ENCODE data around the gene UNC119. TPM values are rescaled to one million over a fixed set of nuclear protein-coding genes. Genes with fewer than 3 reads are reported as not detected.

Gene UNC119
- total RNA-seq, 4 donors from 2014 or later, result 17.5 to 28.7 (median 20.3) TPM

DNA sequence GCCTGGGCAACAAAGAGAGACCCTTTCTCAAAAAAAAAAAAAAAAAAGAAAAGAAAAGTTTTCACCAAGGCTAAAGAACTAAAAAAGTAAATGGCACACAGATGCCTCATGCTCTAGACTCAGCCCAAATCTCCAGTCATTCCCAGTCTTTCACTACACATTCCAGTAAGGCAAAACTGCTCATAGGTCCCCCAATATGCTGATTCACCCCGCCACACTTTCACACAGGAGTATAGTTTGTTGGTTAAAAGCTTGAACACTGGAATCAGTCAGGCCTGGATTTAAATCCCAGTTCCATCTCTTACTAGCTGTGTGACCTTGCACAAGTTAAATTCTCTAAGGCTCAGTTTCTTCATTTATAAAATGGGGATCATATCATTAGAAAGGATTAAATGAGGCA is 17.0 kb upstream of the UNC119 start:
- H3K27me3 ChIP-seq, result no peaks in the 10 kb centered on the region
- peaks cover 0 to 18% of the 10 kb centered on the region in 2 donors for H3K36me3 ChIP-seq
- H3K9me3 ChIP-seq, result no peaks in the 10 kb centered on the region
- H3K27ac ChIP-seq, result no peak overlapping the region
- TF ChIP-seq EP300 (IDR thresholded peaks at IDR 0.05) (no peak), POLR2AphosphoS5 (IDR thresholded peaks at IDR 0.05) (no peak), POLR2A (IDR thresholded peaks at IDR 0.05) (no peak)
- TF ChIP-seq, protein P1, sequence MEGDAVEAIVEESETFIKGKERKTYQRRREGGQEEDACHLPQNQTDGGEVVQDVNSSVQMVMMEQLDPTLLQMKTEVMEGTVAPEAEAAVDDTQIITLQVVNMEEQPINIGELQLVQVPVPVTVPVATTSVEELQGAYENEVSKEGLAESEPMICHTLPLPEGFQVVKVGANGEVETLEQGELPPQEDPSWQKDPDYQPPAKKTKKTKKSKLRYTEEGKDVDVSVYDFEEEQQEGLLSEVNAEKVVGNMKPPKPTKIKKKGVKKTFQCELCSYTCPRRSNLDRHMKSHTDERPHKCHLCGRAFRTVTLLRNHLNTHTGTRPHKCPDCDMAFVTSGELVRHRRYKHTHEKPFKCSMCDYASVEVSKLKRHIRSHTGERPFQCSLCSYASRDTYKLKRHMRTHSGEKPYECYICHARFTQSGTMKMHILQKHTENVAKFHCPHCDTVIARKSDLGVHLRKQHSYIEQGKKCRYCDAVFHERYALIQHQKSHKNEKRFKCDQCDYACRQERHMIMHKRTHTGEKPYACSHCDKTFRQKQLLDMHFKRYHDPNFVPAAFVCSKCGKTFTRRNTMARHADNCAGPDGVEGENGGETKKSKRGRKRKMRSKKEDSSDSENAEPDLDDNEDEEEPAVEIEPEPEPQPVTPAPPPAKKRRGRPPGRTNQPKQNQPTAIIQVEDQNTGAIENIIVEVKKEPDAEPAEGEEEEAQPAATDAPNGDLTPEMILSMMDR (IDR thresholded peaks at IDR 0.05), result no peak
- ATAC-seq, result no peak
- peaks cover 0 to 40% (median 9%) of the 10 kb centered on the region in 3 donors for H3K4me1 ChIP-seq
- H3K4me3 ChIP-seq, result no peak overlapping the region
- WGBS, 2 donors (ENCODE audit: low coverage in 1 of 2), result 100% methylated on average over 1 of the region's 1 CpG

- no peak overlapping the region for H3K4me3 ChIP-seq
- H3K9me3 ChIP-seq, result no peaks in the 10 kb centered on the region
- no peak for TF ChIP-seq POLR2A (IDR thresholded peaks at IDR 0.05)
- no peak for TF ChIP-seq EP300 (IDR thresholded peaks at IDR 0.05)
- no peak for TF ChIP-seq POLR2AphosphoS5 (IDR thresholded peaks at IDR 0.05)
- TF ChIP-seq, protein P1 (IDR thresholded peaks at IDR 0.05), result no peak
- WGBS, 2 donors (ENCODE audit: low coverage in 1 of 2), result 84 to 87% methylated on average over 3 of the region's 3 CpGs
- no peak overlapping the region for H3K27ac ChIP-seq
- H3K27me3 ChIP-seq, result no peaks in the 10 kb centered on the region
- peaks cover 0 to 44% (median 9%) of the 10 kb centered on the region in 3 donors for H3K4me1 ChIP-seq
- no peak for ATAC-seq
- peaks cover 0 to 32% of the 10 kb centered on the region in 2 donors for H3K36me3 ChIP-seq
These were observed 15.2 kb upstream of the UNC119 start for GRCh38 chr17:28567604-28568003.

DNA sequence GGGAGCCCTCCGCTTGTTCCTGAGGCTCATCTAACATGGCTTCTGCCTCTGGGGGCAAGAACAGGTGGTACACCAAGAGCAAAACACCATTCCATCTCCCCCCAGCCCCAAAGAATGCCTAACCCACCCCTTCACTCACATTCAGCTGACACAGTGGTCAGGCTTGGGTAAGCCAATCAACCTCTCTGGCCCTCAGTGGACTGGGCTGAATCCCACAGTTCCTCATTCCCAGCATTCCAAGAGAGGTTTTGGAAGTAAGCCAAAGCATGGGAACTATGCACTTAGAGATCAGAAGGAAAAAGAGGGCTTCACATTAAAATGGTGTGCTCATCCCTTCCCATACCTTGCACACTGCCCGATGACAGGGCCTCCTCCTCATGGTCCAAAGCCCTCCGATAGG is 11.1 kb upstream of the UNC119 start:
- Histone ChIP-seq H3K9me3 (no peaks in the 10 kb centered on the region), H3K4me1 (peaks cover 0 to 15% (median 0%) of the 10 kb centered on the region in 3 donors), H3K27me3 (no peaks in the 10 kb centered on the region), H3K4me3 (no peak overlapping the region), H3K36me3 (peaks cover 0 to 73% of the 10 kb centered on the region in 2 donors), H3K27ac (no peak overlapping the region)
- WGBS, 2 donors (ENCODE audit: low coverage in 1 of 2), result 83 to 95% methylated on average over 2 to 3 of the region's 3 CpGs
- TF ChIP-seq, protein P1 (IDR thresholded peaks at IDR 0.05), result no peak
- TF ChIP-seq EP300 (IDR thresholded peaks at IDR 0.05), result no peak
- no peak for ATAC-seq

- ATAC-seq, result no peak
- H3K36me3 ChIP-seq, result peaks cover 0 to 70% of the 10 kb centered on the region in 2 donors
- peaks cover 0 to 31% (median 13%) of the 10 kb centered on the region in 3 donors for H3K4me1 ChIP-seq
- H3K27ac ChIP-seq, result no peak overlapping the region
- H3K9me3 ChIP-seq, result no peaks in the 10 kb centered on the region
- 91 to 96% methylated on average over 1 to 3 of the region's 3 CpGs for WGBS, 2 donors (ENCODE audit: low coverage in 1 of 2)
- no peaks in the 10 kb centered on the region for H3K27me3 ChIP-seq
- H3K4me3 ChIP-seq, result no peak overlapping the region
- TF ChIP-seq EP300 (IDR thresholded peaks at IDR 0.05) (no peak), POLR2AphosphoS5 (IDR thresholded peaks at IDR 0.05) (no peak), POLR2A (IDR thresholded peaks at IDR 0.05) (no peak)
- TF ChIP-seq, protein P1 (IDR thresholded peaks at IDR 0.05), result no peak
These were observed 2.6 kb upstream of the UNC119 start for GRCh38 chr17:28555022-28555421.

- no peak overlapping the region for H3K4me3 ChIP-seq
- no peak for ATAC-seq
- H3K36me3 ChIP-seq, result peaks cover 0 to 65% of the 10 kb centered on the region in 2 donors
- no peaks in the 10 kb centered on the region for H3K9me3 ChIP-seq
- 83% methylated on average over 2 of the region's 6 CpGs; no CpG with 5 or more reads in 1 of the 2 donors for WGBS, 2 donors (ENCODE audit: low coverage in 1 of 2)
- peaks cover 0 to 36% (median 13%) of the 10 kb centered on the region in 3 donors for H3K4me1 ChIP-seq
- no peak overlapping the region for H3K27ac ChIP-seq
- no peaks in the 10 kb centered on the region for H3K27me3 ChIP-seq
- TF ChIP-seq POLR2AphosphoS5 (IDR thresholded peaks at IDR 0.05) (no peak), EP300 (IDR thresholded peaks at IDR 0.05) (no peak), POLR2A (IDR thresholded peaks at IDR 0.05) (no peak)
- TF ChIP-seq, protein P1 (IDR thresholded peaks at IDR 0.05), result no peak
These were observed 2.1 kb upstream of the UNC119 start for GRCh38 chr17:28554565-28554964.
